GM12878 (cell line): ENCODE results near the gene TH. TPM values are rescaled to one million over a fixed set of nuclear protein-coding genes. Genes with fewer than 3 reads are reported as not detected.

Source experiments
- ATAC-seq: fragments of 200-7000 bp; cut with Tn5 transposase; 3 replicates; pipeline ENCODE4 v1.9.1; 2020; ENCODE audit warnings: mild to moderate bottlenecking, moderate library complexity
- BruUV-seq: library from RNA; stranded (reverse); fragments of 400-500 nt; replicated peaks from 2 replicates; lab custom pipeline; 2021; lab: Mats Ljungman, UMichigan
- CTCF ChIA-PET: fragments of 300-600 bp; sonication (Branson Sonifier 250); formaldehyde crosslinking; extraction: SDS; loops from one replicate; lab custom pipeline; 2021; ENCODE audit warnings: inconsistent platforms; lab: Yijun Ruan, JAX
- POLR2A ChIA-PET: fragments of 350-600 bp; formaldehyde crosslinking; extraction: SDS; loops from one replicate; lab custom pipeline; 2021; ENCODE audit warnings: inconsistent platforms; lab: Charles Lee
- RAD21 ChIA-PET: fragments of 300-600 bp; sonication (Branson Sonifier 250); formaldehyde crosslinking; loops from one replicate; lab custom pipeline; 2023; ENCODE audit warnings: antibody characterized with exemption; ENCODE audit not compliant: unreplicated experiment; lab: Charles Lee
- SMC1A ChIA-PET: fragments of 300-600 bp; sonication (Branson Sonifier 250); formaldehyde crosslinking; loops from one replicate; lab custom pipeline; 2023; ENCODE audit not compliant: unreplicated experiment, uncharacterized antibody; lab: Charles Lee
- DNase-seq: peaks from one replicate; pipeline ENCODE4 v3.0.0-alpha.2; 2011; ENCODE audit warnings: low read depth, low spot score
- FAIRE-seq: peaks from 3 replicates; lab custom pipeline; 2011; peaks lifted over from hg19 to GRCh38; lab: Jason Lieb, UNC
- H2AFZ ChIP-seq: 2 replicates; pipeline ENCODE4 v1.6.0; 2011; ENCODE audit warnings: low read depth, low read length, control low read depth; ENCODE audit not compliant: control insufficient read depth
- H3K27ac ChIP-seq: 2 replicates; pipeline ENCODE4 v1.5.1; 2011; ENCODE audit warnings: control low read depth; ENCODE audit not compliant: control insufficient read depth, insufficient read depth
- H3K27me3 ChIP-seq, 2 experiments: replicated peaks in 1 of 2; 2 replicates each; pipeline versions ENCODE4 v1.6.0 to v1.6.1; 2011; ENCODE audit warnings: low read length in 1 of 2; ENCODE audit not compliant: control insufficient read depth in 2 of 2, insufficient read depth in 2 of 2
- H3K36me3 ChIP-seq, 2 experiments: 2 replicates each; pipeline ENCODE4 v1.5.1; 2011; ENCODE audit warnings: low read length in 1 of 2; ENCODE audit not compliant: control insufficient read depth in 2 of 2, insufficient read depth in 2 of 2
- H3K4me1 ChIP-seq: 2 replicates; pipeline ENCODE4 v1.6.1; 2011; ENCODE audit warnings: mild to moderate bottlenecking, low read length, moderate library complexity, mixed read lengths; ENCODE audit not compliant: control insufficient read depth, insufficient read depth
- H3K4me2 ChIP-seq: 2 replicates; pipeline ENCODE4 v1.6.0; 2011; ENCODE audit warnings: control low read depth; ENCODE audit not compliant: control insufficient read depth, insufficient read depth
- H3K4me3 ChIP-seq: fragments of 200-600 bp; sonication (generic); 2 replicates; pipeline ENCODE4 v1.5.1; 2016
- H3K79me2 ChIP-seq: 2 replicates; pipeline ENCODE4 v1.6.0; 2011; ENCODE audit warnings: low read length; ENCODE audit not compliant: control insufficient read depth, insufficient read depth
- H3K9ac ChIP-seq: 2 replicates; pipeline ENCODE4 v1.8.0; 2011; ENCODE audit warnings: low read length, control low read depth, mixed read lengths; ENCODE audit not compliant: control insufficient read depth, insufficient read depth
- H3K9me3 ChIP-seq: replicated peaks from 3 replicates; pipeline ENCODE4 v1.5.1; 2011; ENCODE audit warnings: mild to moderate bottlenecking, low read length; ENCODE audit not compliant: control insufficient read depth, insufficient read depth
- H4K20me1 ChIP-seq: 2 replicates; pipeline ENCODE4 v1.6.0; 2011; ENCODE audit not compliant: control insufficient read depth, insufficient read depth
- CBFB ChIP-seq: IDR thresholded peaks from 2 replicates; pipeline ENCODE4 v1.6.1; 2016; ENCODE audit warnings: antibody characterized with exemption, low read depth
- CEBPB ChIP-seq, 2 experiments: fragments of 150-350 bp in 1 of 2; IDR thresholded peaks; 2 replicates each; pipeline ENCODE4 v1.6.1; 2012 to 2014; ENCODE audit warnings: low read depth in 2 of 2, low read length in 2 of 2, borderline replicate concordance in 1 of 2, inconsistent platforms in 1 of 2
- CREB1 ChIP-seq: IDR thresholded peaks from 2 replicates; pipeline ENCODE4 v1.6.1; 2012; ENCODE audit warnings: low read depth, mild to moderate bottlenecking, inconsistent platforms
- E2F4 ChIP-seq: IDR thresholded peaks from 2 replicates; pipeline ENCODE4 v1.6.1; 2012; ENCODE audit warnings: low read depth, low read length, improper control_type of control experiment
- EGR1 ChIP-seq, 2 experiments: IDR thresholded peaks; 1 replicate in 1 of 2; 2 replicates in 1 of 2; pipeline ENCODE4 v1.6.1; 2011 to 2012; ENCODE audit warnings: low read depth in 2 of 2, low read length in 2 of 2, borderline replicate concordance in 1 of 2, mild to moderate bottlenecking in 1 of 2, moderate library complexity in 1 of 2
- GATAD2B ChIP-seq: fragments of 450-650 bp; conservative IDR thresholded peaks from 2 replicates; pipeline ENCODE4 v1.6.1; 2017; ENCODE audit warnings: low read depth, mild to moderate bottlenecking, moderate library complexity
- HDAC2 ChIP-seq: fragments of 200-600 bp; sonication (generic); IDR thresholded peaks from 2 replicates; pipeline ENCODE4 v1.6.1; 2017
- HDAC6 ChIP-seq: fragments of 200-600 bp; sonication (generic); IDR thresholded peaks from one replicate; pipeline ENCODE4 v1.8.0; 2017; ENCODE audit warnings: antibody characterized with exemption; ENCODE audit not compliant: unreplicated experiment
- JUNB ChIP-seq: IDR thresholded peaks from 2 replicates; pipeline ENCODE4 v1.6.1; 2016; ENCODE audit warnings: antibody characterized with exemption, mild to moderate bottlenecking
- NFYB ChIP-seq: IDR thresholded peaks from 2 replicates; pipeline ENCODE4 v1.6.1; 2011; ENCODE audit warnings: low read depth, mild to moderate bottlenecking, low read length, improper control_type of control experiment, moderate library complexity; ENCODE audit not compliant: insufficient read depth
- NR2C2 ChIP-seq: IDR thresholded peaks from 2 replicates; pipeline ENCODE4 v1.6.1; 2011; ENCODE audit warnings: borderline replicate concordance, low read depth; ENCODE audit not compliant: control insufficient read depth, insufficient read length
- RAD51 ChIP-seq: fragments of 450-650 bp; IDR thresholded peaks from 2 replicates; pipeline ENCODE4 v1.6.1; 2016; ENCODE audit warnings: moderate library complexity, mild to moderate bottlenecking, inconsistent platforms
- RCOR1 ChIP-seq: conservative IDR thresholded peaks from 2 replicates; pipeline ENCODE4 v1.6.1; 2012; ENCODE audit warnings: low read depth, low read length, improper control_type of control experiment
- SIN3A ChIP-seq: IDR thresholded peaks from 2 replicates; pipeline ENCODE4 v1.6.1; 2012; ENCODE audit warnings: low read depth, low read length, improper control_type of control experiment
- WGBS: methylation state at CpG from one replicate; pipeline ENCODE4 v1.1.6; 2016; ENCODE audit warnings: low lambda C conversion rate; ENCODE audit not compliant: insufficient replicate concordance, insufficient coverage; ENCODE audit errors: missing lambda C conversion rate; 5-methylcytosine and 5-hydroxymethylcytosine counted together
- in situ Hi-C: fragments of 300-500 bp; cut with MboI; formaldehyde crosslinking; loops from 9 replicates; pipeline ENCODE4 v1.14.3; 2018; ENCODE audit warnings: mixed read lengths
- intact Hi-C: fragments of 100-400 bp; cut with micrococcal nuclease; formaldehyde crosslinking; loops from one replicate; pipeline ENCODE4 v1.14.2; 2022; ENCODE audit not compliant: unreplicated experiment
- polyA plus RNA-seq, 11 experiments: library from polyadenylated mRNA; depleted of rRNA in 4 of 11; unstranded in 6 of 11; stranded (reverse) in 5 of 11; fragments of >200 nt; fragmentation: Nextera tagmentation in 4 of 11; fragmentation: Illumina TruSeq in 1 of 11; extraction: Ambion mirVana in 4 of 11; extraction: Trizol in 1 of 11; gene quantifications; 1 replicate in 1 of 11; 2 replicates in 10 of 11; pipeline versions ENCODE4 v1.2.1 to v1.2.3, GENCODE V29; 2011 to 2016; ENCODE audit warnings: inconsistent platforms in 2 of 11, missing spikeins in 2 of 11, low read depth in 1 of 11
- total RNA-seq, 4 experiments: library from RNA; depleted of rRNA in 3 of 4; stranded (reverse); fragments of >200 nt in 3 of 4; fragmentation: Illumina TruSeq in 1 of 4; extraction: Trizol in 1 of 4; gene quantifications; 2 replicates each; pipeline versions ENCODE4 v1.2.1 to v1.2.3, GENCODE V29; 2013 to 2021

TH gene
- total and polyA plus RNA-seq, 10 of the 15 experiments (the other 5 are each of a cell fraction or from before 2014, with no cell fraction given), result not detected

DNA sequence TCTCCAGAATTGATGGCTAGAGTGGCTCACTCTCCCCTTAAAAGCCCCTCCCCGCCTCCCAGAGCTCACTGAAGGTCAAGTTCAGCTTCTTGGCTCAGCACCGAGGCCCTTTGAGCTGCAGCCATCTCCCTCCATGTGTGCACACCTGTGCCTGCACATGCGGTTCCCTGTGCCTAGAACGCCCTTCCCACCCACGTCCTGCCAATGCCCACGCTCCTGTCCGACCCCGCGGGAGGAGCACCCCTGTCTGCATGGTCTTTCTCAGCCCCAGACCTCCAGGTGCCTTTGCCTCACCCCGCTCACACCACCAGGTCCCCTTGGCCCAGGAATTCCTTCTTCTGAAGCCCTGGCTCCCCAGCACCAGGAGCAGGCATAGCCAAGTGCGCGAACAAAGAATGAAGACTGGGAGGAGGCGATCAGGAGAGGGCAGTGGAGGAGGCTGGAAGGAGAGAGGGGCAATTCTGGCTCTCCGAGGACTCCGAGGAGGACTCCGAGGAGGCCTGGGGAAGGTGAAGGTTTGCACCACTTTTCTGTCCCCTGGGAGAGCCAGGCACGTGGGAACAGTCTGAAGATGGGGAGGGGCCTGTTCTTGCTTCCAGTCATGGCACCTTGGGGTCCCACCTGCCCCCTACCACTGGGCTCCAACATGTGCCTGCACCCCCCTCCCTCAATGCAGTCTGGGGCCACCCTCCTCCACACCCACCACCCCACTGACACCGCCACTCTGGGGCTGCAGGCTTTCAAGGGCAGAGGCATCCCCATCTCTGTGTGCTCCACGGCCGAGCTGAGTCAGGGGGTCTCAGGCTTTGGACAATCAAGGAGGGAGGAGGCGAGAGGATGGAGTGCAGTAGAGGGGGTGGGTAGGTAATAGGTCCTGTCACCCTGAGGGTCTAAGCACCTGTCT is 50.1 kb downstream of the TH start:
- no peak overlapping the region for H2AFZ ChIP-seq
- no peaks in the 10 kb centered on the region for H3K79me2 ChIP-seq
- H3K9ac ChIP-seq, result no peak overlapping the region
- DNase-seq (no peak), ATAC-seq (no peak), FAIRE-seq (no peak)
- BruUV-seq, result no TSS peak
- in situ Hi-C loops, result no loop called here
- CTCF ChIA-PET, result interaction anchor here (0.7 kb wide), 1 partner anchor 85 kb away, joined by 3 read pairs; no protein-coding TSS in a partner anchor
- RAD21 ChIA-PET, result no interaction called here
- WGBS, result 21% methylated on average over 21 of the region's 21 CpGs
- POLR2A ChIA-PET, result no interaction called here
- no peaks in the 10 kb centered on the region for H3K36me3 ChIP-seq
- H3K27ac ChIP-seq, result no peak overlapping the region
- no peak overlapping the region for H3K4me3 ChIP-seq
- no peak overlapping the region for H3K4me2 ChIP-seq
- H3K4me1 ChIP-seq, result no peaks in the 10 kb centered on the region
- TF ChIP-seq RAD51 (no peak), EGR1 (IDR thresholded peaks at IDR 0.05; ENCODE audit: borderline replicate concordance in 1 of 2, low read depth in 2 of 2, low read length in 2 of 2) (no peak), CREB1 (no peak), RCOR1 (no peak), SIN3A (no peak), HDAC6 (no peak), CEBPB (IDR thresholded peaks at IDR 0.05; ENCODE audit: borderline replicate concordance in 1 of 2, low read depth in 2 of 2, low read length in 2 of 2) (no peak), NFYB (no peak), GATAD2B (no peak), HDAC2 (no peak), E2F4 (no peak), NR2C2 (no peak), JUNB (no peak), CBFB (no peak)
- H3K9me3 ChIP-seq, result no peaks in the 10 kb centered on the region; the same call in 2 of the 3 replicates
- H4K20me1 ChIP-seq, result no peaks in the 10 kb centered on the region
- intact Hi-C loops, result no loop called here
- H3K27me3 ChIP-seq, result no peaks in the 10 kb centered on the region; a peak in 1 of 4 replicates
- SMC1A ChIA-PET, result no interaction called here
